Measurements from ENCODE around the gene NXNL2. TPM values are rescaled to one million over a fixed set of nuclear protein-coding genes. Genes with fewer than 3 reads are reported as not detected.
A peak's percentile ranks its signal among the peaks of the same experiment; 100 is the strongest.

NXNL2 gene
- total RNA-seq (ENCODE audit: low replicate concordance) = 0.58 and 1.8 TPM in 2 replicates
- long read RNA-seq, partial matches to known transcripts = 0 of 1 reads
- long read RNA-seq, other reads (novel, unspliced or antisense) = 0 of 1 reads

DNA sequence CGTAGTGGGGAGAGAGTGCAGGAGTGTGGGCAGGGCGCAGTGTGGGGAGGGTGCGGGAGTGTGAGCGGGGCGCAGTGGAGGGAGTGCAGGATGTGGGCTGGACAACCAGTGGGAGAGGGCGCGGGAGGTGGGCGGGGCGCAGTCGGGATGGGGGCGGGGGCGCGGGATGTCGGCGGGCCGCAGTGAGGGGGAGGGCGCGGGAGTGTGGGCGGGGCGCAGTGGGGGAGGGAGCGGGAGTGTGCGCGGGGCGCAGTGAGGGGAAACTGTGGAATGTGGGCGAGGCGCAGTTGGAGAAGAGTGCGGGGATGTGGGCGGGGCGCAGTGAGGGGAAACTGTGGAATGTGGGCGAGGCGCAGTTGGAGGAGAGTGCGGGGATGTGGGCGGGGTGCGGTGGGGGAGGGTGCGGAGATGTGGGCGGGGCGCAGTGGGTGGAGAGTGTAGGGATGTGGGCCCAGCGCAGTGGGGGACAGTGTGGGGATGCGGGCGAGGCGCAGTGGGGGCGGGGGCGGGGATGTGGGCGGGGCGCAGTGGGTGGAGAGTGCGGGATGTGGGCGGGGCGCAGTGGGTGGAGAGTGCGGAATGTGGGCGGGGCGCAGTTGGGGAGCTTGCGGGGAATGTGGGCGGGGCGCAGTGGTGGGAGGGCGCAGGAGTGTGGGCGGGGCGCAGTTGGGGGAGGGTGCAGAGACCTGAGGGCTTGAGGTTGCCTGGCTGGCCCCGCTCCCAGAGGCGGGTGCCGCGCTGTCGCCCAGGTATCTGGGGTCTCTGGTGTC is at the start of gene NXNL2:
Gene NXNL2 (plus strand): TSS at position 723 of the 770 bp plus-strand sequence. CDS start 257 bp downstream, outside the sequence.
- Mint-ChIP-seq H3K4me1 (ENCODE audit: unreplicated experiment) (peaks cover 43% of the 10 kb centered on the region), H3K9me3 (no peaks in the 10 kb centered on the region), H3K36me3 (no peaks in the 10 kb centered on the region), H3K4me3 (peak within 1 kb of the TSS; percentile 88), H3K27ac (peak within 1 kb of the TSS; percentile 92), H3K27me3 (peaks cover 30% of the 10 kb centered on the region)
- TF ChIP-seq CTCF (conservative IDR thresholded peaks at IDR 0.05) = no peak
- DNase-seq (ENCODE audit: extremely low spot score, unreplicated experiment) = peak; percentile 88

DNA sequence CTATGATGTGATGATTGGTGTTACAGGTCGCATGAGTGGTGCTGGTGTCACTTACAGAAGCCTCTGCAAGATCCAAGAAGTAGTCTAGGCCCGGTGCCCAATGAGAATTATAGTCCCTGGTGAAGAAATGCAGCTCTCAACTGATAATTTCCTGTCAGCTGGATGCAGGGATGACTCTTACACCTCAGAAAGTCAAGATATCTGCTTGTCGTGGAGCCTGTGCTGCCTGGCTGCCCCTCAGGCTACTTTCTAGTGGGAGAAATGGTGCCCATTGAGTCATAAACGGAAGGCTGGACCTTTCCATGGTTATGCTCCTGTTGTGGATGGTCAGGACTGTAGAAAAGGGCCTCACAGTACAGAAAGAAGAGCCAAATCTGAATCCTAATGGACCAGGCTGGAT is 46.8 kb upstream of the NXNL2 start:
- no peak for DNase-seq (ENCODE audit: extremely low spot score, unreplicated experiment)
- TF ChIP-seq CTCF (conservative IDR thresholded peaks at IDR 0.05) = no peak
- no peak overlapping the region for H3K4me3 Mint-ChIP-seq
- H3K27ac Mint-ChIP-seq = no peak overlapping the region
- H3K36me3 Mint-ChIP-seq = peaks cover 20% of the 10 kb centered on the region
- peaks cover 8% of the 10 kb centered on the region for H3K4me1 Mint-ChIP-seq (ENCODE audit: unreplicated experiment)
- no peaks in the 10 kb centered on the region for H3K9me3 Mint-ChIP-seq
- H3K27me3 Mint-ChIP-seq = no peaks in the 10 kb centered on the region

DNA sequence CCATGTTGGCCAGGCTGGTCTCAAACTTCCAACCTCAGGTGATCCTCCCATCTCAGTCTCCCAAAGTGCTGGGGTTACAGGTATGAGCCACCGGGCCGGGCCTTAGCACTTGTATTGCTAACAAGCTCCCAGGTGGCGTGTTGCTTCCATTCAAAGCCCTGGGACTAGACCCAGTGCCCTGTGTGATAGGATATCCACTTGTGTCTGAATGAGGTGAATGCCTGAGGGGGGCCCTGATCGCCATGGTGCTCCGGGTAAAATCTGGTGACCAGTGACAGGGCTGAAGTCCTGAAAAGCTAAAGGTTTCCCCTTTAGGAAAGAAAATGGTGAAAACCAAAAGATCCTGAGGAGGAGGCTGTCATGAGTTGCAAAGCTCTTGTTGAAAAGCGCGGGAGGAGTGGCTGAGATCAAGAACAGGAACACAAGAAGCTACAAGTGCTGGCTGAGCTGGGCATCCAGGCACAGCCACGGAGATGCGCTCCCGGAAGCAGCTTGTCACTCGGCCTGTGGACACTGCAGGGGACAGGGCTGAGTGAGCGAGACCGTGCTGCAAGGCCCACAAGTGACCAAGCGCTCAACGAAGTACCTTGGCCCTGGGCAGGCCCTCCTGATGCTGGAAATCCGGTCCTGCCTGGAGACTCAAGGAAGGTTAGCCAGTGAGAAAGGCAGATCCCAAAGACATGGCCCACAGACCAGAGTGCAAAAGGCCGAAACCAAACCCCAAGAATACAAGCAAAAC is 39.8 kb upstream of the NXNL2 start:
- no peak for TF ChIP-seq CTCF (conservative IDR thresholded peaks at IDR 0.05)

GRCh38 chr9:88497224-88497623 is 37.8 kb upstream of the NXNL2 start:
- H3K9me3 Mint-ChIP-seq = no peaks in the 10 kb centered on the region
- no peaks in the 10 kb centered on the region for H3K36me3 Mint-ChIP-seq
- no peaks in the 10 kb centered on the region for H3K27me3 Mint-ChIP-seq
- H3K4me1 Mint-ChIP-seq (ENCODE audit: unreplicated experiment) = peaks cover 3% of the 10 kb centered on the region
- H3K27ac Mint-ChIP-seq = no peak overlapping the region
- H3K4me3 Mint-ChIP-seq = no peak overlapping the region
- DNase-seq (ENCODE audit: extremely low spot score, unreplicated experiment) = no peak
- TF ChIP-seq CTCF (conservative IDR thresholded peaks at IDR 0.05) = no peak

More for the DNA sequence above, 39.8 kb upstream of the NXNL2 start:
- no peaks in the 10 kb centered on the region for H3K9me3 Mint-ChIP-seq
- H3K27me3 Mint-ChIP-seq = no peaks in the 10 kb centered on the region
- no peak overlapping the region for H3K4me3 Mint-ChIP-seq
- no peaks in the 10 kb centered on the region for H3K4me1 Mint-ChIP-seq (ENCODE audit: unreplicated experiment)
- no peak for DNase-seq (ENCODE audit: extremely low spot score, unreplicated experiment)
- H3K27ac Mint-ChIP-seq = no peak overlapping the region
- H3K36me3 Mint-ChIP-seq = no peaks in the 10 kb centered on the region

GRCh38 chr9:88498880-88499279 is 36.1 kb upstream of the NXNL2 start:
- Mint-ChIP-seq H3K4me3 (no peak overlapping the region), H3K9me3 (no peaks in the 10 kb centered on the region), H3K27me3 (no peaks in the 10 kb centered on the region), H3K36me3 (no peaks in the 10 kb centered on the region), H3K27ac (no peak overlapping the region), H3K4me1 (ENCODE audit: unreplicated experiment) (peaks cover 12% of the 10 kb centered on the region)
- no peak for DNase-seq (ENCODE audit: extremely low spot score, unreplicated experiment)
- no peak for TF ChIP-seq CTCF (conservative IDR thresholded peaks at IDR 0.05)
